Activated naive CD4-positive, alpha-beta T cell treated with anti-CD3 and anti-CD28 coated beads for 36 hours (primary cell): ENCODE results near the gene MALAT1. TPM values are rescaled to one million over a fixed set of nuclear protein-coding genes. Genes with fewer than 3 reads are reported as not detected.
"Not testable (repeated sequence)": the region's sequence is repeated elsewhere in the genome, so short reads cannot be mapped to it uniquely, and the experiment has no call there.

ENCODE experiments used
- CTCF ChIA-PET: fragments of 350-600 bp; sonication (Branson Sonifier 250); formaldehyde crosslinking; loops from one replicate; lab custom pipeline; 2021; ENCODE audit warnings: antibody characterized with exemption; lab: Charles Lee
- DNase-seq: peaks from one replicate; pipeline ENCODE4 v3.0.0-alpha.2; 2020
- H3K27ac Mint-ChIP-seq: one replicate; pipeline ENCODE4 v1.8.0; 2021; ENCODE audit warnings: mild to moderate bottlenecking, mixed read lengths
- H3K27me3 Mint-ChIP-seq: one replicate; pipeline ENCODE4 v1.8.0; 2021; ENCODE audit warnings: low read depth, mixed read lengths
- H3K36me3 Mint-ChIP-seq: one replicate; pipeline ENCODE4 v1.8.0; 2021; ENCODE audit warnings: low read depth, mixed read lengths
- H3K4me1 Mint-ChIP-seq: one replicate; pipeline ENCODE4 v1.8.0; 2021; ENCODE audit warnings: low read depth, mixed read lengths
- H3K4me3 Mint-ChIP-seq: one replicate; pipeline ENCODE4 v1.8.0; 2021; ENCODE audit warnings: mild to moderate bottlenecking, moderate library complexity, mixed read lengths
- H3K9me3 Mint-ChIP-seq: one replicate; pipeline ENCODE4 v1.8.0; 2021; ENCODE audit warnings: mixed read lengths
- intact Hi-C: fragments of 100-400 bp; cut with micrococcal nuclease; formaldehyde crosslinking; loops from one replicate; pipeline ENCODE4 v1.15.1; 2023
- total RNA-seq, 2 experiments: library from RNA; stranded (reverse); gene quantifications; one replicate each; pipeline ENCODE4 v1.2.3, GENCODE V29; 2021

The MALAT1 gene
- total RNA-seq, 2 experiments from 2014 or later = 10,460 to 10,508 TPM

GRCh38 chr11:65470433-65471049 lies 28.3 kb upstream of the MALAT1 start:
- Mint-ChIP-seq H3K27ac (peak overlapping the region; percentile 95), H3K4me1 (peaks cover 40% of the 10 kb centered on the region), H3K9me3 (no peaks in the 10 kb centered on the region), H3K27me3 (no peaks in the 10 kb centered on the region), H3K4me3 (no peak overlapping the region), H3K36me3 (peaks cover 9% of the 10 kb centered on the region)
- intact Hi-C loops = no loop called here
- CTCF ChIA-PET = interaction anchor here (1.0 to 5.0 kb wide), 11 partner anchors 9 to 55 kb away, joined by 3 to 57 read pairs (median 8); no protein-coding TSS in a partner anchor
- DNase-seq = no peak

- Mint-ChIP-seq H3K4me3 (peak overlapping the region; percentile 69), H3K36me3 (peaks cover 14% of the 10 kb centered on the region), H3K9me3 (no peaks in the 10 kb centered on the region), H3K4me1 (peaks cover 44% of the 10 kb centered on the region), H3K27me3 (no peaks in the 10 kb centered on the region), H3K27ac (peak overlapping the region; percentile 95)
- CTCF ChIA-PET = interaction anchor here (0.6 to 5.0 kb wide), 22 partner anchors 10 to 156 kb away, joined by 3 to 57 read pairs (median 4); partner anchors contain the start of gene MALAT1
- DNase-seq = peak; percentile 64
- intact Hi-C loops = no loop called here
Measured at GRCh38 chr11:65471447-65471891, 27.4 kb upstream of the MALAT1 start.

GRCh38 chr11:65472588-65473277 lies 26.1 kb upstream of the MALAT1 start:
- H3K27me3 Mint-ChIP-seq, DNase-seq, H3K9me3 Mint-ChIP-seq: not testable (repeated sequence)
- peaks cover 42% of the 10 kb centered on the region for H3K4me1 Mint-ChIP-seq
- peak overlapping the region; percentile 95 for H3K27ac Mint-ChIP-seq
- H3K4me3 Mint-ChIP-seq = peak overlapping the region; percentile 69
- intact Hi-C loops = loop anchor here (1.0 to 2.0 kb wide), 5 partner anchors 21 to 106 kb away; no protein-coding TSS in a partner anchor
- H3K36me3 Mint-ChIP-seq = peaks cover 19% of the 10 kb centered on the region
- CTCF ChIA-PET = interaction anchor here (0.7 to 5.0 kb wide), 13 partner anchors 11 to 501 kb away, joined by 3 to 57 read pairs (median 8); no protein-coding TSS in a partner anchor

GRCh38 chr11:65473278-65473860 lies 25.5 kb upstream of the MALAT1 start:
- peak overlapping the region; percentile 95 for H3K27ac Mint-ChIP-seq
- no peak overlapping the region for H3K4me3 Mint-ChIP-seq
- H3K9me3 Mint-ChIP-seq = no peaks in the 10 kb centered on the region
- no peaks in the 10 kb centered on the region for H3K27me3 Mint-ChIP-seq
- peaks cover 19% of the 10 kb centered on the region for H3K36me3 Mint-ChIP-seq
- DNase-seq = no peak
- peaks cover 39% of the 10 kb centered on the region for H3K4me1 Mint-ChIP-seq
- CTCF ChIA-PET = interaction anchor here (2.4 to 2.8 kb wide), 2 partner anchors 20 to 36 kb away, joined by 20 to 22 read pairs; no protein-coding TSS in a partner anchor
- intact Hi-C loops = loop anchor here (2.0 kb wide), 1 partner anchor 33 kb away; no protein-coding TSS in a partner anchor

GRCh38 chr11:65474864-65475263 lies 24.0 kb upstream of the MALAT1 start:
- H3K4me3 Mint-ChIP-seq = peak overlapping the region; percentile 95
- intact Hi-C loops = no loop called here
- peaks cover 19% of the 10 kb centered on the region for H3K36me3 Mint-ChIP-seq
- CTCF ChIA-PET = interaction anchor here (1.8 to 2.8 kb wide), 2 partner anchors 23 to 55 kb away, joined by 5 to 15 read pairs; partner anchors contain the start of gene MALAT1
- peaks cover 43% of the 10 kb centered on the region for H3K4me1 Mint-ChIP-seq
- H3K27ac Mint-ChIP-seq = peak overlapping the region; percentile 68
- no peaks in the 10 kb centered on the region for H3K9me3 Mint-ChIP-seq
- H3K27me3 Mint-ChIP-seq = no peaks in the 10 kb centered on the region
- peak; percentile 51 for DNase-seq

- peaks cover 33% of the 10 kb centered on the region for H3K4me1 Mint-ChIP-seq
- intact Hi-C loops = loop anchor here (1.0 kb wide), 3 partner anchors 12 to 21 kb away; no protein-coding TSS in a partner anchor
- H3K36me3 Mint-ChIP-seq = peaks cover 19% of the 10 kb centered on the region
- DNase-seq = no peak
- H3K4me3 Mint-ChIP-seq = peak overlapping the region; percentile 95
- CTCF ChIA-PET = interaction anchor here (0.9 to 2.8 kb wide), 8 partner anchors 11 to 59 kb away, joined by 3 to 15 read pairs (median 4); partner anchors contain the start of gene MALAT1
- H3K27me3 Mint-ChIP-seq = no peaks in the 10 kb centered on the region
- no peaks in the 10 kb centered on the region for H3K9me3 Mint-ChIP-seq
- peak overlapping the region; percentile 95 for H3K27ac Mint-ChIP-seq
Measured at GRCh38 chr11:65476632-65477148, 22.2 kb upstream of the MALAT1 start.

GRCh38 chr11:65477149-65477965 lies 21.5 kb upstream of the MALAT1 start:
- H3K9me3 Mint-ChIP-seq = no peaks in the 10 kb centered on the region
- CTCF ChIA-PET = interaction anchor here (0.6 to 3.8 kb wide), 11 partner anchors 9 to 144 kb away, joined by 3 to 19 read pairs (median 4); partner anchors contain the start of genes DPF2 and MALAT1
- H3K4me1 Mint-ChIP-seq = peaks cover 27% of the 10 kb centered on the region
- peak overlapping the region; percentile 95 for H3K4me3 Mint-ChIP-seq
- peak overlapping the region; percentile 95 for H3K27ac Mint-ChIP-seq
- intact Hi-C loops = loop anchor here (1.0 kb wide), 3 partner anchors 11 to 20 kb away; no protein-coding TSS in a partner anchor
- peaks cover 19% of the 10 kb centered on the region for H3K36me3 Mint-ChIP-seq
- peak; percentile 96 for DNase-seq
- H3K27me3 Mint-ChIP-seq = no peaks in the 10 kb centered on the region

- peak overlapping the region; percentile 18 for H3K27ac Mint-ChIP-seq
- CTCF ChIA-PET = interaction anchor here (1.1 to 3.8 kb wide), 5 partner anchors 10 to 62 kb away, joined by 4 to 24 read pairs (median 6); partner anchors contain the start of gene MALAT1
- no peaks in the 10 kb centered on the region for H3K9me3 Mint-ChIP-seq
- DNase-seq = no peak
- H3K4me1 Mint-ChIP-seq = peaks cover 25% of the 10 kb centered on the region
- H3K27me3 Mint-ChIP-seq = no peaks in the 10 kb centered on the region
- intact Hi-C loops = no loop called here
- peaks cover 19% of the 10 kb centered on the region for H3K36me3 Mint-ChIP-seq
- H3K4me3 Mint-ChIP-seq = peak overlapping the region; percentile 29
Measured at GRCh38 chr11:65478388-65479183, 20.3 kb upstream of the MALAT1 start.

GRCh38 chr11:65479184-65480145 lies 19.4 kb upstream of the MALAT1 start:
- intact Hi-C loops = no loop called here
- DNase-seq = no peak
- CTCF ChIA-PET = interaction anchor here (0.6 to 3.8 kb wide), 8 partner anchors 8 to 63 kb away, joined by 3 to 24 read pairs (median 4); partner anchors contain the start of gene MALAT1
- Mint-ChIP-seq H3K27ac (no peak overlapping the region), H3K36me3 (peaks cover 17% of the 10 kb centered on the region), H3K4me3 (no peak overlapping the region), H3K4me1 (peaks cover 30% of the 10 kb centered on the region), H3K9me3 (no peaks in the 10 kb centered on the region), H3K27me3 (no peaks in the 10 kb centered on the region)
